NCI-H2171 (cell line): ENCODE data around the gene FBXW8.
A peak's percentile ranks its signal among the peaks of the same experiment; 100 is the strongest.
"Not testable (repeated sequence)": the region's sequence is repeated elsewhere in the genome, so short reads cannot be mapped to it uniquely, and the experiment has no call there.

Experiments
- DNase-seq: peaks from one replicate; lab custom pipeline; 2025; lab: John Stamatoyannopoulos, UW

FBXW8 gene

GRCh38 chr12:117053597-117054201 lies 142.9 kb downstream of the FBXW8 start:
- no peak for DNase-seq

- DNase-seq, result no peak
Measured at GRCh38 chr12:117054279-117054678, 143.5 kb downstream of the FBXW8 start.

- DNase-seq, result not testable (repeated sequence)
Measured at GRCh38 chr12:117057626-117058025, 146.9 kb downstream of the FBXW8 start.

GRCh38 chr12:117058442-117059072 lies 147.8 kb downstream of the FBXW8 start:
- no peak for DNase-seq

- no peak for DNase-seq
Measured at GRCh38 chr12:117059156-117059555, 148.4 kb downstream of the FBXW8 start.

- DNase-seq, result no peak
Measured at GRCh38 chr12:117060246-117060928, 149.6 kb downstream of the FBXW8 start.

GRCh38 chr12:117060929-117061305 lies 150.2 kb downstream of the FBXW8 start:
- DNase-seq, result no peak

- DNase-seq, result no peak
Measured at GRCh38 chr12:117061555-117062079, 150.9 kb downstream of the FBXW8 start.

- no peak for DNase-seq
Measured at GRCh38 chr12:117063162-117063911, 152.6 kb downstream of the FBXW8 start.

GRCh38 chr12:117064049-117064448 lies 153.3 kb downstream of the FBXW8 start:
- no peak for DNase-seq

GRCh38 chr12:117064596-117064995 lies 153.8 kb downstream of the FBXW8 start:
- DNase-seq, result no peak

GRCh38 chr12:117067016-117067415 lies 156.3 kb downstream of the FBXW8 start:
- DNase-seq, result no peak

- DNase-seq, result peak; percentile 13
Measured at GRCh38 chr12:117067638-117068037, 156.9 kb downstream of the FBXW8 start.

- no peak for DNase-seq
Measured at GRCh38 chr12:117068492-117068891, 157.7 kb downstream of the FBXW8 start.

- no peak for DNase-seq
Measured at GRCh38 chr12:117069101-117069797, 158.5 kb downstream of the FBXW8 start.

GRCh38 chr12:117069926-117070900 lies 159.5 kb downstream of the FBXW8 start:
- no peak for DNase-seq

- DNase-seq, result no peak
Measured at GRCh38 chr12:117071009-117071408, 160.3 kb downstream of the FBXW8 start.

GRCh38 chr12:117072106-117072505 lies 161.4 kb downstream of the FBXW8 start:
- no peak for DNase-seq

- DNase-seq, result no peak
Measured at GRCh38 chr12:117072736-117073490, 162.2 kb downstream of the FBXW8 start.

- no peak for DNase-seq
Measured at GRCh38 chr12:117073611-117074010, 162.9 kb downstream of the FBXW8 start.
